Gastroesophageal sphincter (tissue), 3 donors: ENCODE measurements around the gene ASB2.

Experiments used
- EP300 ChIP-seq: sonication (generic); formaldehyde crosslinking; IDR thresholded peaks from one replicate; pipeline ENCODE4 v1.6.1; 2017; ENCODE audit warnings: antibody characterized with exemption, mild to moderate bottlenecking
- POLR2A ChIP-seq, 2 donors: fragments of 450-650 bp; IDR thresholded peaks; one replicate each; pipeline ENCODE4 v1.6.1; 2017; ENCODE audit warnings: antibody characterized with exemption in 2 of 2, mild to moderate bottlenecking in 2 of 2, moderate library complexity in 1 of 2
- POLR2AphosphoS5 ChIP-seq: sonication (generic); formaldehyde crosslinking; IDR thresholded peaks from one replicate; pipeline ENCODE4 v1.6.1; 2017; ENCODE audit warnings: antibody characterized with exemption
- TF ChIP-seq, protein P1 (sequence below), 4 experiments: fragments of 200-600 bp in 2 of 4; fragments of 450-650 bp in 2 of 4; sonication (generic) in 1 of 4; IDR thresholded peaks; one replicate each; pipeline ENCODE4 v1.5.1; 2017 to 2019; ENCODE audit warnings: antibody characterized with exemption in 4 of 4, mild to moderate bottlenecking in 2 of 4, moderate library complexity in 2 of 4

- TF ChIP-seq, protein P1, sequence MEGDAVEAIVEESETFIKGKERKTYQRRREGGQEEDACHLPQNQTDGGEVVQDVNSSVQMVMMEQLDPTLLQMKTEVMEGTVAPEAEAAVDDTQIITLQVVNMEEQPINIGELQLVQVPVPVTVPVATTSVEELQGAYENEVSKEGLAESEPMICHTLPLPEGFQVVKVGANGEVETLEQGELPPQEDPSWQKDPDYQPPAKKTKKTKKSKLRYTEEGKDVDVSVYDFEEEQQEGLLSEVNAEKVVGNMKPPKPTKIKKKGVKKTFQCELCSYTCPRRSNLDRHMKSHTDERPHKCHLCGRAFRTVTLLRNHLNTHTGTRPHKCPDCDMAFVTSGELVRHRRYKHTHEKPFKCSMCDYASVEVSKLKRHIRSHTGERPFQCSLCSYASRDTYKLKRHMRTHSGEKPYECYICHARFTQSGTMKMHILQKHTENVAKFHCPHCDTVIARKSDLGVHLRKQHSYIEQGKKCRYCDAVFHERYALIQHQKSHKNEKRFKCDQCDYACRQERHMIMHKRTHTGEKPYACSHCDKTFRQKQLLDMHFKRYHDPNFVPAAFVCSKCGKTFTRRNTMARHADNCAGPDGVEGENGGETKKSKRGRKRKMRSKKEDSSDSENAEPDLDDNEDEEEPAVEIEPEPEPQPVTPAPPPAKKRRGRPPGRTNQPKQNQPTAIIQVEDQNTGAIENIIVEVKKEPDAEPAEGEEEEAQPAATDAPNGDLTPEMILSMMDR (IDR thresholded peaks at IDR 0.05), result no peak
- TF ChIP-seq POLR2A (IDR thresholded peaks at IDR 0.05) (no peak), EP300 (no peak), POLR2AphosphoS5 (no peak)
Observed at GRCh38 chr14:93928184-93929047, 48.0 kb downstream of the ASB2 start.
